Neuronal stem cell (in vitro differentiated cells): ENCODE data around the gene AP1G2.

ENCODE experiments used
- DNase-seq: peaks from one replicate; pipeline ENCODE4 v3.0.0-alpha.2; 2013; ENCODE audit warnings: low spot score
- H2AFZ ChIP-seq: one replicate; pipeline ENCODE4 v1.6.1; 2013; ENCODE audit warnings: mild to moderate bottlenecking, low read length, inconsistent platforms
- H2AK5ac ChIP-seq: 2 replicates; pipeline ENCODE4 v1.6.1; 2013; ENCODE audit warnings: low read depth, mild to moderate bottlenecking, inconsistent platforms, low read length, moderate library complexity, mixed read lengths
- H2BK120ac ChIP-seq: 2 replicates; pipeline ENCODE4 v1.6.1; 2013; ENCODE audit warnings: low read depth, mild to moderate bottlenecking, inconsistent platforms, low read length, moderate library complexity, mixed read lengths
- H2BK12ac ChIP-seq: one replicate; pipeline ENCODE4 v1.6.1; 2013; ENCODE audit warnings: low read length, inconsistent platforms
- H2BK15ac ChIP-seq: 2 replicates; pipeline ENCODE4 v1.6.1; 2013; ENCODE audit warnings: mild to moderate bottlenecking, low read length, inconsistent platforms, mixed read lengths
- H2BK5ac ChIP-seq: one replicate; pipeline ENCODE4 v1.6.1; 2013; ENCODE audit warnings: inconsistent platforms, mild to moderate bottlenecking, low read length, moderate library complexity
- H3K14ac ChIP-seq: one replicate; pipeline ENCODE4 v1.6.1; 2013; ENCODE audit warnings: low read length, inconsistent platforms
- H3K18ac ChIP-seq: 2 replicates; pipeline ENCODE4 v1.6.1; 2013; ENCODE audit warnings: low read length, inconsistent platforms
- H3K23ac ChIP-seq: 2 replicates; pipeline ENCODE4 v1.6.1; 2013; ENCODE audit warnings: low read depth, mild to moderate bottlenecking, mixed read lengths, low read length, inconsistent platforms; ENCODE audit not compliant: poor library complexity
- H3K27ac ChIP-seq: replicated peaks from 3 replicates; pipeline ENCODE4 v1.5.1; 2013; ENCODE audit warnings: low read length, inconsistent platforms
- H3K27me3 ChIP-seq, 3 experiments: 2 replicates each; pipeline ENCODE4 v1.6.1; 2013; ENCODE audit warnings: low read length in 3 of 3, mild to moderate bottlenecking in 2 of 3, inconsistent platforms in 1 of 3, low read depth in 1 of 3, mixed read lengths in 1 of 3, moderate library complexity in 1 of 3; ENCODE audit not compliant: control insufficient read depth in 3 of 3, insufficient read depth in 3 of 3
- H3K36me3 ChIP-seq, 2 donors: replicated peaks in 1 of 2; 2 replicates each; pipeline ENCODE4 v1.6.1; 2013; ENCODE audit warnings: low read length in 2 of 2; ENCODE audit not compliant: control insufficient read depth in 2 of 2, insufficient read depth in 2 of 2
- H3K4ac ChIP-seq: 2 replicates; pipeline ENCODE4 v1.6.1; 2013; ENCODE audit warnings: inconsistent platforms, mild to moderate bottlenecking, low read length, moderate library complexity
- H3K4me1 ChIP-seq, 2 donors: 1 replicate in 1 of 2; 2 replicates in 1 of 2; pipeline ENCODE4 v1.6.1; 2013; ENCODE audit warnings: low read length in 2 of 2, low read depth in 1 of 2; ENCODE audit not compliant: control insufficient read depth in 2 of 2, insufficient read depth in 1 of 2
- H3K4me2 ChIP-seq: one replicate; pipeline ENCODE4 v1.6.1; 2013; ENCODE audit warnings: mild to moderate bottlenecking, low read length, inconsistent platforms; ENCODE audit not compliant: insufficient read depth, poor library complexity, severe bottlenecking
- H3K4me3 ChIP-seq, 2 donors: 2 replicates each; pipeline ENCODE4 v1.5.1; 2013; ENCODE audit warnings: low read length in 2 of 2, mild to moderate bottlenecking in 2 of 2, inconsistent platforms in 1 of 2, moderate library complexity in 1 of 2
- H3K79me1 ChIP-seq: one replicate; pipeline ENCODE4 v1.6.1; 2013; ENCODE audit warnings: low read depth, mild to moderate bottlenecking, inconsistent platforms, low read length, moderate library complexity
- H3K9ac ChIP-seq: one replicate; pipeline ENCODE4 v1.6.1; 2013; ENCODE audit warnings: mild to moderate bottlenecking, low read depth, low read length, inconsistent platforms; ENCODE audit not compliant: poor library complexity
- H3K9me3 ChIP-seq, 2 donors: replicated peaks in 1 of 2; 2 replicates each; pipeline versions ENCODE3 to v1.6.1; 2013; ENCODE audit warnings: low read length in 2 of 2, mild to moderate bottlenecking in 2 of 2, inconsistent platforms in 1 of 2, low read depth in 1 of 2, mixed read lengths in 1 of 2, moderate library complexity in 1 of 2; ENCODE audit not compliant: control insufficient read depth in 2 of 2, insufficient read depth in 1 of 2
- H4K8ac ChIP-seq: one replicate; pipeline ENCODE4 v1.6.1; 2013; ENCODE audit warnings: low read depth, mild to moderate bottlenecking, inconsistent platforms, low read length, moderate library complexity
- H4K91ac ChIP-seq: one replicate; pipeline ENCODE4 v1.6.1; 2013; ENCODE audit warnings: low read length, low read depth, mild to moderate bottlenecking, inconsistent platforms; ENCODE audit not compliant: poor library complexity
- WGBS, 2 donors: extraction: QIAGEN DNeasy Blood & Tissue Kit; methylation state at CpG; one replicate each; pipeline ENCODE4 v1.1.7; 2013; ENCODE audit warnings: missing lambda C conversion rate in 2 of 2, mixed read lengths in 1 of 2; ENCODE audit not compliant: insufficient read length in 2 of 2, insufficient replicate concordance in 1 of 2; ENCODE audit errors: extremely low coverage in 2 of 2; 5-methylcytosine and 5-hydroxymethylcytosine counted together

The AP1G2 gene

GRCh38 chr14:23520899-23521533 lies 46.6 kb downstream of the AP1G2 start:
- H2AK5ac ChIP-seq: no peak overlapping the region
- no peak overlapping the region for H3K14ac ChIP-seq
- H3K4me1 ChIP-seq: peaks cover 0 to 6% of the 10 kb centered on the region in 2 donors
- no peaks in the 10 kb centered on the region for H3K27me3 ChIP-seq
- no peak overlapping the region for H3K4me3 ChIP-seq
- H2BK120ac ChIP-seq: no peak overlapping the region
- no peak overlapping the region for H3K23ac ChIP-seq
- H3K36me3 ChIP-seq: peaks cover 5 to 11% of the 10 kb centered on the region in 2 donors
- H3K4ac ChIP-seq: no peak overlapping the region
- no peak overlapping the region for H2AFZ ChIP-seq
- WGBS, 2 donors: no CpG with 5 or more reads among the region's 14 CpGs
- H3K27ac ChIP-seq: no peak overlapping the region
- no peak overlapping the region for H3K4me2 ChIP-seq
- H4K8ac ChIP-seq: no peak overlapping the region
- H2BK12ac ChIP-seq: no peak overlapping the region
- no peak overlapping the region for H4K91ac ChIP-seq
- DNase-seq: no peak
- H3K79me1 ChIP-seq: no peaks in the 10 kb centered on the region
- H3K18ac ChIP-seq: no peak overlapping the region
- no peak overlapping the region for H3K9ac ChIP-seq
- H2BK5ac ChIP-seq: no peak overlapping the region
- no peak overlapping the region for H2BK15ac ChIP-seq
- no peaks in the 10 kb centered on the region for H3K9me3 ChIP-seq

GRCh38 chr14:23518709-23519108 lies 48.9 kb downstream of the AP1G2 start:
- Histone ChIP-seq H4K91ac (no peak overlapping the region), H3K4me1 (peaks cover 0 to 4% of the 10 kb centered on the region in 2 donors), H3K4me2 (no peak overlapping the region), H2BK12ac (no peak overlapping the region), H2BK15ac (no peak overlapping the region), H3K9ac (no peak overlapping the region), H3K14ac (no peak overlapping the region), H3K18ac (no peak overlapping the region), H3K4ac (no peak overlapping the region), H3K79me1 (no peaks in the 10 kb centered on the region), H2AFZ (no peak overlapping the region), H2AK5ac (no peak overlapping the region), H3K27me3 (no peaks in the 10 kb centered on the region), H3K27ac (no peak overlapping the region), H2BK5ac (no peak overlapping the region), H3K23ac (no peak overlapping the region), H2BK120ac (no peak overlapping the region), H3K9me3 (no peaks in the 10 kb centered on the region), H3K36me3 (peaks cover 0 to 2% of the 10 kb centered on the region in 2 donors), H3K4me3 (no peak overlapping the region), H4K8ac (no peak overlapping the region)
- no CpG with 5 or more reads among the region's 4 CpGs for WGBS, 2 donors
- no peak for DNase-seq

- H3K18ac ChIP-seq: no peak overlapping the region
- no peak overlapping the region for H3K4ac ChIP-seq
- no peaks in the 10 kb centered on the region for H3K79me1 ChIP-seq
- H2BK5ac ChIP-seq: no peak overlapping the region
- no peak overlapping the region for H3K4me2 ChIP-seq
- no peaks in the 10 kb centered on the region for H3K9me3 ChIP-seq
- H2BK120ac ChIP-seq: no peak overlapping the region
- H3K27me3 ChIP-seq: no peaks in the 10 kb centered on the region
- H3K9ac ChIP-seq: no peak overlapping the region
- WGBS, 2 donors: no CpG with 5 or more reads among the region's 6 CpGs
- H3K27ac ChIP-seq: no peak overlapping the region
- H2BK12ac ChIP-seq: no peak overlapping the region
- H2AFZ ChIP-seq: no peak overlapping the region
- no peak for DNase-seq
- H4K8ac ChIP-seq: no peak overlapping the region
- H3K36me3 ChIP-seq: peaks cover 0 to under 1% of the 10 kb centered on the region in 2 donors
- H4K91ac ChIP-seq: no peak overlapping the region
- no peak overlapping the region for H3K4me3 ChIP-seq
- H2AK5ac ChIP-seq: no peak overlapping the region
- no peak overlapping the region for H3K23ac ChIP-seq
- no peak overlapping the region for H3K14ac ChIP-seq
- H2BK15ac ChIP-seq: no peak overlapping the region
- peaks cover 0 to 4% of the 10 kb centered on the region in 2 donors for H3K4me1 ChIP-seq
Observed at GRCh38 chr14:23517650-23518326, 49.8 kb downstream of the AP1G2 start.

GRCh38 chr14:23514644-23514957 lies 53.0 kb downstream of the AP1G2 start:
- H2BK12ac ChIP-seq: no peak overlapping the region
- no peaks in the 10 kb centered on the region for H3K36me3 ChIP-seq
- no peaks in the 10 kb centered on the region for H3K79me1 ChIP-seq
- no peak overlapping the region for H2AFZ ChIP-seq
- H4K8ac ChIP-seq: no peak overlapping the region
- no peaks in the 10 kb centered on the region for H3K9me3 ChIP-seq
- H2AK5ac ChIP-seq: peak overlapping the region; percentile 12
- H3K4me1 ChIP-seq: peaks cover 0 to 4% of the 10 kb centered on the region in 2 donors
- no peak overlapping the region for H3K4me2 ChIP-seq
- DNase-seq: no peak
- H2BK120ac ChIP-seq: no peak overlapping the region
- no peak overlapping the region for H2BK5ac ChIP-seq
- H3K18ac ChIP-seq: no peak overlapping the region
- WGBS, 2 donors: no CpG with 5 or more reads among the region's 3 CpGs
- H3K9ac ChIP-seq: no peak overlapping the region
- no peak overlapping the region for H3K4me3 ChIP-seq
- no peak overlapping the region for H2BK15ac ChIP-seq
- no peak overlapping the region for H3K27ac ChIP-seq
- no peaks in the 10 kb centered on the region for H3K27me3 ChIP-seq
- H3K23ac ChIP-seq: peak overlapping the region; percentile 19
- H3K4ac ChIP-seq: no peak overlapping the region
- no peak overlapping the region for H4K91ac ChIP-seq
- H3K14ac ChIP-seq: no peak overlapping the region
